ENCODE data around the gene GADD45GIP1.

- TF ChIP-seq POLR2AphosphoS5 (IDR thresholded peaks at IDR 0.05; ENCODE audit: low read depth, low read length) (no peak), POLR2A (IDR thresholded peaks at IDR 0.05; ENCODE audit: low read depth, low read length) (no peak), TAF1 (IDR thresholded peaks at IDR 0.05; ENCODE audit: low read depth, low read length) (no peak), SPI1 (IDR thresholded peaks at IDR 0.05; ENCODE audit: low read depth, low read length) (no peak), POU2F2 (IDR thresholded peaks at IDR 0.05; ENCODE audit: low read depth, low read length) (no peak), PAX5 (IDR thresholded peaks at IDR 0.05; ENCODE audit: insufficient read depth, low read length, severe bottlenecking) (no peak)
Observed at GRCh38 chr19:12912571-12912970, 44.5 kb downstream of the GADD45GIP1 start.

Data from GM12891 (cell line).